ENCODE measurements around the gene ILDR2. TPM values are rescaled to one million over a fixed set of nuclear protein-coding genes. Genes with fewer than 3 reads are reported as not detected.

ILDR2 gene
- total RNA-seq, 4 donors from 2014 or later: 0.04 to 0.57 (median 0.21) TPM; not detected in 1

DNA sequence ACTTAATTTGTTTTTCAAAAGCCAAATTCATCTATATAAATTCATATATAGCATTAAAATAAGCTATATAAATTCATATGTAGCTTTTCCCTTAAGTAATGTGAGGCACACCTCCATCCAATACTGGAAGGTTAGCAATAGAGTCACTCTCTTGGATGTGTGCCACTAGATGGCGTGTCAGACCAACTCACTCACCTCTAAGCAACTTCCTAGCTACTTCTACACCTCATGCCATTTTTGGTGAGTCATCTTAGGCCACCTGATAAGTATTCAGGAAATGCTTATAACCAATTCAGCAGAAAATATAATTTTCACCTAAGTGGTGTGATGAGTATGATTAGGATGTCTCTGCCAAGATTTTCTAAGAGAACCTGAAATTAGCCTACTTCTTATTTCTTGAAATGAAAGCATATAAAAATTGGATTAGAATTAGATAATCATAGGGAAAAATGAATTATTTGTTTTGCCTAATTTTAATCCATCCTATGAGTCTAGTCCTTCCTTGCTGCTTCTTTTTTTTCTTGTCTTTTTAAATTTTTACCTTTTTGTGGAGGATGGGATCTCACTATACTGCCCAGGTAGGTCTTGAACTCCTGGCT is 64.8 kb downstream of the ILDR2 start:
- no peak overlapping the region for H3K4me3 ChIP-seq
- intact Hi-C loops (cut with DNase I): no loop called here
- H3K27ac ChIP-seq: no peak overlapping the region
- H3K27me3 ChIP-seq: no peaks in the 10 kb centered on the region
- 0% methylated on average over 1 of the region's 1 CpG for WGBS, 2 donors
- DNase-seq: no peak
- H3K36me3 ChIP-seq: no peaks in the 10 kb centered on the region
- H3K9me3 ChIP-seq: no peaks in the 10 kb centered on the region
- TF ChIP-seq, protein P1, sequence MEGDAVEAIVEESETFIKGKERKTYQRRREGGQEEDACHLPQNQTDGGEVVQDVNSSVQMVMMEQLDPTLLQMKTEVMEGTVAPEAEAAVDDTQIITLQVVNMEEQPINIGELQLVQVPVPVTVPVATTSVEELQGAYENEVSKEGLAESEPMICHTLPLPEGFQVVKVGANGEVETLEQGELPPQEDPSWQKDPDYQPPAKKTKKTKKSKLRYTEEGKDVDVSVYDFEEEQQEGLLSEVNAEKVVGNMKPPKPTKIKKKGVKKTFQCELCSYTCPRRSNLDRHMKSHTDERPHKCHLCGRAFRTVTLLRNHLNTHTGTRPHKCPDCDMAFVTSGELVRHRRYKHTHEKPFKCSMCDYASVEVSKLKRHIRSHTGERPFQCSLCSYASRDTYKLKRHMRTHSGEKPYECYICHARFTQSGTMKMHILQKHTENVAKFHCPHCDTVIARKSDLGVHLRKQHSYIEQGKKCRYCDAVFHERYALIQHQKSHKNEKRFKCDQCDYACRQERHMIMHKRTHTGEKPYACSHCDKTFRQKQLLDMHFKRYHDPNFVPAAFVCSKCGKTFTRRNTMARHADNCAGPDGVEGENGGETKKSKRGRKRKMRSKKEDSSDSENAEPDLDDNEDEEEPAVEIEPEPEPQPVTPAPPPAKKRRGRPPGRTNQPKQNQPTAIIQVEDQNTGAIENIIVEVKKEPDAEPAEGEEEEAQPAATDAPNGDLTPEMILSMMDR (IDR thresholded peaks at IDR 0.05): peak; percentile 47 to 82 (median 70)
- no peak for TF ChIP-seq POLR2A (IDR thresholded peaks at IDR 0.05)
- peaks cover 0 to 9% (median 0%) of the 10 kb centered on the region in 3 donors for H3K4me1 ChIP-seq

DNA sequence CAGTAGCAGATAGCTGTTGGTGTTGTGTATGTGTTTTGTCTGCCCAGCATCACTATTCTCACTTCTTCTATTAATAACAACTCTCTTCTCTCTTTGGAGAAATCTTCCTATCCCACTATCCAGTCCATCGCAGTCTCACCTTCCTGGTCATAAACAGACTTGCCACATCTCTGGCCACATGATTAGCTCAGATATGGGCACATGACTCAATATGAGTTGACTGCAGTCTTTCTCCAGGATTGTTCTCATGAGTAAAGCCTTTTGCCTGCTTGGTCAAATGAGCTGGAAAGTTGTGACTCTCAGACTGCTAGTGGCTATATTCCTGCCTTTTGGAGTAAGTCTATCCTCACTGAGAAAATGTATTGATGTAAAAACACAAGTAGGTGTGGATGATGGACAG is 66.4 kb downstream of the ILDR2 start:
- WGBS, 2 donors: 67 to 71% methylated on average over 1 of the region's 1 CpG
- Histone ChIP-seq H3K36me3 (no peaks in the 10 kb centered on the region), H3K27ac (no peak overlapping the region), H3K9me3 (no peaks in the 10 kb centered on the region), H3K27me3 (no peaks in the 10 kb centered on the region), H3K4me3 (no peak overlapping the region), H3K4me1 (peaks cover 0 to 12% (median 0%) of the 10 kb centered on the region in 3 donors)
- intact Hi-C loops (cut with DNase I): loop anchor here (5.0 kb wide), 1 partner anchor 148 kb away; no protein-coding TSS in a partner anchor
- no peak for DNase-seq
- no peak for TF ChIP-seq POLR2A (IDR thresholded peaks at IDR 0.05)
- TF ChIP-seq, protein P1 (IDR thresholded peaks at IDR 0.05): no peak

DNA sequence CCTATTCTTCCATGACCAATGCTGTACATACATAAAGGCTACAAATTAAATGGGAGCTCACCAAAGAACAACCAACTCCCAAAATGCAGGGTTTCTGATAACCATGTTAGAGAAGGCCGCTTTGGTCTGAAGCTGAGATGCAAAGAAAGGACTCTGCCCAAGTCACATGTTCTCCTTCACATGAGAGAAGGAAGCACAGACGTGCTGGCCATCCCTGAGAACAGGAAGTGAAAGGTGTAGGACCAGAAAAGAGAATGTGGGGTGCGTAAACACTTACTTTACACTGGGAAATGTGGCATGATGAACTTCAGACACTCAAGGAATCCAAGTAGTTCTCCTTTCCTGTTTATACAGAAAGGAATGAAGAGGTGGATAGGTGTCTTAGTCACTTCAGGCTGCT is 67.6 kb downstream of the ILDR2 start:
- H3K27me3 ChIP-seq: no peaks in the 10 kb centered on the region
- no peaks in the 10 kb centered on the region for H3K36me3 ChIP-seq
- H3K27ac ChIP-seq: no peak overlapping the region
- H3K9me3 ChIP-seq: no peaks in the 10 kb centered on the region
- WGBS, 2 donors: 68 to 69% methylated on average over 3 of the region's 3 CpGs
- no peak for TF ChIP-seq POLR2A (IDR thresholded peaks at IDR 0.05)
- TF ChIP-seq, protein P1 (IDR thresholded peaks at IDR 0.05): no peak
- no peak overlapping the region for H3K4me3 ChIP-seq
- intact Hi-C loops (cut with DNase I): loop anchor here (5.0 kb wide), 1 partner anchor 150 kb away; no protein-coding TSS in a partner anchor
- DNase-seq: no peak
- H3K4me1 ChIP-seq: peaks cover 0 to 15% (median 0%) of the 10 kb centered on the region in 3 donors

DNA sequence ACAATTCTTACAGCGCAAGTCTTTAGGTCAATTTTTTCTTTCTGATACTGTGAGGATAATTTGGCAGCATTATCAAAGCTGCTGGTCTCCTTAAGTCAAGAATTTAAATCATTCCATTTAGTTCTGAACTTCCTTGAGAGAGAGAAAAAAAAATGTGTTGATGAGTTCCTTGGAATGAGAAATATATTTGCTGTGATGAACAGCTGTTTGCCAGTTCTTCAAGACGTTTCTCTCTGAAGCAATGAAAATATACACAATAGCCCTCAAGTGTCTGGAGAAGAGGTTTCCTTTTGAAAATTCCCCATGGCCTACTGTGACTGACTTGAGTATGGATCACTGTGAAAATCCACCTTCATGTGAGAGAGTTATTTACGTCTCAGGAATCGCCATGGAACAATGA is 68.3 kb downstream of the ILDR2 start:
- WGBS, 2 donors: 68 to 82% methylated on average over 4 of the region's 4 CpGs
- DNase-seq: no peak
- no peak for TF ChIP-seq POLR2A (IDR thresholded peaks at IDR 0.05)
- TF ChIP-seq, protein P1 (IDR thresholded peaks at IDR 0.05): no peak
- intact Hi-C loops (cut with DNase I): loop anchor here (5.0 kb wide), 1 partner anchor 150 kb away; no protein-coding TSS in a partner anchor
- H3K36me3 ChIP-seq: no peaks in the 10 kb centered on the region
- no peaks in the 10 kb centered on the region for H3K9me3 ChIP-seq
- H3K4me3 ChIP-seq: no peak overlapping the region
- H3K4me1 ChIP-seq: peaks cover 0 to 19% (median 0%) of the 10 kb centered on the region in 3 donors
- H3K27me3 ChIP-seq: no peaks in the 10 kb centered on the region
- no peak overlapping the region for H3K27ac ChIP-seq

DNA sequence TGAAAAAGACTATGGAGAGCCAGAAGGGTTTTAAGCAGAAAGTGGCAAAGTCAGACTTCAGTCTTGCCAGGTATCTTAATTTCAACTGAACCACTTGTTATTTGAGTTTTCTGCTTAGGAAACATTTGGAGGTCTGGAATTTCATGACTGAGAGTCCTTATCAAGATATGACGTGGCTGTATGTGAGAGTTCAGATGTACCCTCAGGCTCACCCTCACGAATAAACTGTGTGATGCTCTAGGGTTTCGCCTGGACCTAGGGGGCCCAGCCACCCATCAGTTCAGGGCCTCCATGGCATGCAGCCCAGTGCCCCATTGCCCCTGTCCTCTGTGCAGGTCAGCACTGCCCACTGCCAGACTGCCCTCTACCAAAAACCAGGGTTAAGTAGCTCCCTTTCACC is 68.7 kb downstream of the ILDR2 start:
- TF ChIP-seq, protein P1 (IDR thresholded peaks at IDR 0.05): no peak
- TF ChIP-seq POLR2A (IDR thresholded peaks at IDR 0.05): no peak
- Histone ChIP-seq H3K4me3 (no peak overlapping the region), H3K4me1 (peaks cover 0 to 23% (median 0%) of the 10 kb centered on the region in 3 donors), H3K36me3 (no peaks in the 10 kb centered on the region), H3K27ac (no peak overlapping the region), H3K27me3 (no peaks in the 10 kb centered on the region), H3K9me3 (no peaks in the 10 kb centered on the region)
- DNase-seq: no peak
- WGBS, 2 donors: 90 to 100% methylated on average over 2 to 3 of the region's 3 CpGs
- intact Hi-C loops (cut with DNase I): loop anchor here (5.0 kb wide), 1 partner anchor 151 kb away; no protein-coding TSS in a partner anchor

All from esophagus squamous epithelium (tissue), 5 donors.